A549 (cell line): ENCODE measurements around the gene ZFYVE27. TPM values are rescaled to one million over a fixed set of nuclear protein-coding genes. Genes with fewer than 3 reads are reported as not detected.

Experiments
- ATAC-seq, 2 experiments: fragments of 200-7000 bp in 1 of 2; fragments of >200 bp in 1 of 2; cut with Nextera tagmentation in 1 of 2; cut with Tn5 transposase in 1 of 2; 3 replicates each; pipeline versions ENCODE4 v1.8.0 to v1.9.1; 2018 to 2020; ENCODE audit warnings: mild to moderate bottlenecking in 1 of 2, moderate library complexity in 1 of 2
- CTCF ChIA-PET: fragments of 300-600 bp; sonication (Branson Sonifier 250); formaldehyde crosslinking; extraction: SDS; loops from one replicate; lab custom pipeline; 2021; ENCODE audit warnings: antibody characterized with exemption, inconsistent platforms; lab: Yijun Ruan, JAX
- POLR2A ChIA-PET: fragments of 350-600 bp; formaldehyde crosslinking; extraction: SDS; loops from one replicate; lab custom pipeline; 2021; ENCODE audit warnings: antibody characterized with exemption, inconsistent platforms; lab: Yijun Ruan, JAX
- DNase-seq, 2 experiments: peaks; one replicate each; pipeline versions ENCODE4 v3.0.0 to v3.0.0-alpha.2; 2011 to 2016; ENCODE audit warnings: low read depth in 1 of 2, low spot score in 1 of 2
- FAIRE-seq: peaks from 2 replicates; lab custom pipeline; 2011; peaks lifted over from hg19 to GRCh38; lab: Jason Lieb, UNC
- H3K27ac ChIP-seq, 2 experiments: fragments of >200 bp; sonication (Bioruptor Twin); formaldehyde crosslinking; 3 replicates each; pipeline ENCODE4 v1.5.1; 2016 to 2017
- H3K4me1 ChIP-seq: fragments of >200 bp; sonication (Bioruptor Twin); formaldehyde crosslinking; 3 replicates; pipeline ENCODE4 v1.6.1; 2016
- H3K4me2 ChIP-seq: fragments of >200 bp; sonication (Bioruptor Twin); formaldehyde crosslinking; 3 replicates; pipeline ENCODE4 v1.6.1; 2016
- H3K4me3 ChIP-seq: fragments of >200 bp; sonication (Bioruptor Twin); formaldehyde crosslinking; 3 replicates; pipeline ENCODE4 v1.5.1; 2016
- H3K9me3 ChIP-seq: fragments of >200 bp; sonication (Bioruptor Twin); formaldehyde crosslinking; 3 replicates; pipeline ENCODE4 v1.6.1; 2016
- EP300 ChIP-seq, 2 experiments: fragments of >200 bp; sonication (Bioruptor Twin); formaldehyde crosslinking; IDR thresholded peaks; 2 replicates in 1 of 2; 3 replicates in 1 of 2; pipeline ENCODE4 v1.6.1; 2016 to 2017
- GATA3 ChIP-seq: IDR thresholded peaks from 2 replicates; pipeline ENCODE4 v1.6.1; 2012; ENCODE audit warnings: borderline replicate concordance
- HDAC2 ChIP-seq: fragments of 200-600 bp; sonication (generic); IDR thresholded peaks from 2 replicates; pipeline ENCODE4 v1.6.1; 2016
- HOXB5 ChIP-seq: fragments of 250-450 bp; sonication (Bioruptor Pico); IDR thresholded peaks from 2 replicates; pipeline ENCODE4 v1.5.0; 2020; ENCODE audit warnings: mild to moderate bottlenecking, moderate library complexity
- JUN ChIP-seq, 2 experiments: fragments of >200 bp; sonication (Bioruptor Twin); formaldehyde crosslinking; IDR thresholded peaks; 2 replicates in 1 of 2; 3 replicates in 1 of 2; pipeline ENCODE4 v1.6.1; 2016 to 2017
- JUNB ChIP-seq: fragments of >200 bp; sonication (Bioruptor Twin); formaldehyde crosslinking; IDR thresholded peaks from 2 replicates; pipeline ENCODE4 v1.6.1; 2016
- KDM1A ChIP-seq: fragments of 200-600 bp; sonication (generic); IDR thresholded peaks from 2 replicates; pipeline ENCODE4 v1.6.1; 2016; ENCODE audit warnings: low read depth, mild to moderate bottlenecking
- MAZ ChIP-seq: fragments of 150-350 bp; IDR thresholded peaks from 2 replicates; pipeline ENCODE4 v1.6.1; 2014; ENCODE audit warnings: antibody characterized with exemption, low read depth, low read length, borderline replicate concordance
- MYC ChIP-seq: IDR thresholded peaks from 2 replicates; pipeline ENCODE4 v1.6.1; 2012; ENCODE audit warnings: mild to moderate bottlenecking, inconsistent platforms, low read length, improper control_type of control experiment, borderline replicate concordance
- NPAS2 ChIP-seq: fragments of 250-450 bp; sonication (Bioruptor Pico); IDR thresholded peaks from 2 replicates; pipeline ENCODE4 v1.8.0; 2022; ENCODE audit warnings: mild to moderate bottlenecking, moderate library complexity, borderline replicate concordance
- POLR2A ChIP-seq: IDR thresholded peaks from 2 replicates; pipeline ENCODE4 v1.6.1; 2012; ENCODE audit warnings: mild to moderate bottlenecking, low read length
- RCOR1 ChIP-seq: fragments of 150-350 bp; IDR thresholded peaks from 2 replicates; pipeline ENCODE4 v1.6.1; 2014; ENCODE audit warnings: antibody characterized with exemption, low read length, low read depth
- RNF2 ChIP-seq: fragments of 200-600 bp; sonication (generic); IDR thresholded peaks from 2 replicates; pipeline ENCODE4 v1.6.1; 2016; ENCODE audit warnings: low read depth, mild to moderate bottlenecking, antibody characterized with exemption, moderate library complexity, borderline replicate concordance
- SMC3 ChIP-seq: fragments of >200 bp; sonication (Bioruptor Twin); formaldehyde crosslinking; IDR thresholded peaks from 3 replicates; pipeline ENCODE4 v1.6.1; 2018; ENCODE audit warnings: inconsistent platforms
- TFCP2L1 ChIP-seq: fragments of 250-450 bp; sonication (Bioruptor Pico); IDR thresholded peaks from 2 replicates; pipeline ENCODE4 v1.5.0; 2021; ENCODE audit warnings: mild to moderate bottlenecking
- ZC3H11A ChIP-seq: fragments of 450-650 bp; IDR thresholded peaks from 2 replicates; pipeline ENCODE4 v1.6.1; 2014; ENCODE audit warnings: antibody characterized with exemption, mild to moderate bottlenecking
- WGBS: methylation state at CpG from one replicate; pipeline ENCODE4 v1.1.6; 2017; ENCODE audit errors: missing lambda C conversion rate; 5-methylcytosine and 5-hydroxymethylcytosine counted together
- polyA plus RNA-seq, 4 experiments: library from polyadenylated mRNA; depleted of rRNA in 3 of 4; stranded (reverse); fragments of >200 nt; fragmentation: RNase III in 1 of 4; extraction: RNeasy Plus Mini Kit Qiagen cat#74134 plus additional on column Dnase treatment in 1 of 4; gene quantifications; 2 replicates in 3 of 4; 3 replicates in 1 of 4; pipeline ENCODE4 v1.2.3, GENCODE V29; 2011 to 2017
- TF ChIP-seq, protein P1 (sequence below): IDR thresholded peaks from 2 replicates; pipeline ENCODE4 v1.6.1; 2012
- TF ChIP-seq, protein P2 (sequence below): fragments of >200 bp; sonication (Bioruptor Twin); formaldehyde crosslinking; IDR thresholded peaks from 3 replicates; pipeline ENCODE4 v1.6.1; 2016
- TF ChIP-seq, protein P3 (sequence below): fragments of 250-450 bp; sonication (Bioruptor Pico); IDR thresholded peaks from 2 replicates; pipeline ENCODE4 v1.5.0; 2020; ENCODE audit warnings: low read depth, mild to moderate bottlenecking, moderate library complexity
- TF ChIP-seq, protein P4 (sequence below): fragments of >200 bp; sonication (Bioruptor Twin); formaldehyde crosslinking; IDR thresholded peaks from 2 replicates; pipeline ENCODE4 v1.6.1; 2016
- TF ChIP-seq, protein P5 (sequence below): fragments of >200 bp; sonication (Bioruptor Twin); formaldehyde crosslinking; IDR thresholded peaks from 3 replicates; pipeline ENCODE4 v1.5.1; 2016
- TF ChIP-seq, protein P6 (sequence below): IDR thresholded peaks from 2 replicates; pipeline ENCODE4 v1.6.1; 2012
- TF ChIP-seq, protein P7 (sequence below): fragments of 450-650 bp; IDR thresholded peaks from 2 replicates; pipeline ENCODE4 v1.6.1; 2014; ENCODE audit warnings: antibody characterized with exemption
- TF ChIP-seq, protein P8 (sequence below): IDR thresholded peaks from 2 replicates; pipeline ENCODE4 v1.6.1; 2012; ENCODE audit warnings: low read depth, borderline replicate concordance

ZFYVE27 gene
- polyA plus RNA-seq, 2 of the 4 experiments (the other 2 are of a cell fraction), result 17.1 to 20.1 TPM

DNA sequence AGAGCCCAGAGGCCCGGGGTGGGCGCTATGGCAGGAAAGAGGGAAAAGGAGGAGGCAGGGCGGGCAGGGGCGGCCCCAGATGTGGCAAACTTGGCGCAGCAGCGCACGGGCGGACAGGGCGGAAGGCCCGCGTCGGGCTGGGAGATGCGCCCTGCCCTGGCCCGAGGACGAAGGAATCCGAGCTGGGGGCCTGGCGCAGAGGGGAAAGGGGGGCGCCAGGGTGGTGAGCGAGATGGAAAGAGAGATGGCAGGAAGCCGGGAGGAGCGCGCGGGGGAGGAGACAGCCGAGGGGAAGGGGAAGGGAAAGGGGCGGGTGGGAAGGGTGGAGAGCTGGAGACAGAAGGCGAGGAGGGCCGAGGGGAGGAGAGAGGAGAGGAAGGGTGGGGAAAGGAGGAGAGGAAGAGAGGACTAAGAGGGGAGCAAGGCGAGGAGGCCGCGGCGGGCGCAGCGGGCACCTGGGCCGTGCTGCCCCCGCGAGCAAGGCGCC is 23.5 kb upstream of the ZFYVE27 start, which contains the start of gene MARVELD1:
Gene MARVELD1 (plus strand): TSS at position 392 of the 487 bp plus-strand sequence. CDS start 147 bp downstream, outside the sequence.
- H3K9me3 ChIP-seq, result no peaks in the 10 kb centered on the region
- H3K4me1 ChIP-seq, result peaks cover 43% of the 10 kb centered on the region
- WGBS, result 5% methylated on average over 32 of the region's 37 CpGs
- peak within 1 kb of the TSS; percentile 68 for H3K4me3 ChIP-seq
- POLR2A ChIA-PET, result interaction anchor here (0.6 to 4.1 kb wide), 12 partner anchors 9 to 36 kb away, joined by 3 to 53 read pairs (median 7); partner anchors contain the start of genes AVPI1 and ZFYVE27
- peak; percentile 53 to 66 for ATAC-seq
- CTCF ChIA-PET, result interaction anchor here (1.0 to 36.9 kb wide), 7 partner anchors 3 to 156 kb away, joined by 3 to 1127 read pairs (median 7); partner anchors contain the start of genes AVPI1, MARVELD1 and ZFYVE27
- peak within 1 kb of the TSS; percentile 94 to 95 for H3K27ac ChIP-seq
- TF ChIP-seq, protein P1, sequence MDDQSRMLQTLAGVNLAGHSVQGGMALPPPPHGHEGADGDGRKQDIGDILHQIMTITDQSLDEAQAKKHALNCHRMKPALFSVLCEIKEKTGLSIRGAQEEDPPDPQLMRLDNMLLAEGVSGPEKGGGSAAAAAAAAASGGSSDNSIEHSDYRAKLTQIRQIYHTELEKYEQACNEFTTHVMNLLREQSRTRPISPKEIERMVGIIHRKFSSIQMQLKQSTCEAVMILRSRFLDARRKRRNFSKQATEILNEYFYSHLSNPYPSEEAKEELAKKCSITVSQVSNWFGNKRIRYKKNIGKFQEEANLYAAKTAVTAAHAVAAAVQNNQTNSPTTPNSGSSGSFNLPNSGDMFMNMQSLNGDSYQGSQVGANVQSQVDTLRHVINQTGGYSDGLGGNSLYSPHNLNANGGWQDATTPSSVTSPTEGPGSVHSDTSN, result no peak
- TF ChIP-seq JUN (IDR thresholded peaks at IDR 0.05) (peak; percentile 41 to 68; a peak in 1 of 5 replicates), JUNB (no peak), HDAC2 (no peak), KDM1A (no peak), EP300 (IDR thresholded peaks at IDR 0.05) (no peak), POLR2A (peak; percentile 92)
- TF ChIP-seq, protein P2, sequence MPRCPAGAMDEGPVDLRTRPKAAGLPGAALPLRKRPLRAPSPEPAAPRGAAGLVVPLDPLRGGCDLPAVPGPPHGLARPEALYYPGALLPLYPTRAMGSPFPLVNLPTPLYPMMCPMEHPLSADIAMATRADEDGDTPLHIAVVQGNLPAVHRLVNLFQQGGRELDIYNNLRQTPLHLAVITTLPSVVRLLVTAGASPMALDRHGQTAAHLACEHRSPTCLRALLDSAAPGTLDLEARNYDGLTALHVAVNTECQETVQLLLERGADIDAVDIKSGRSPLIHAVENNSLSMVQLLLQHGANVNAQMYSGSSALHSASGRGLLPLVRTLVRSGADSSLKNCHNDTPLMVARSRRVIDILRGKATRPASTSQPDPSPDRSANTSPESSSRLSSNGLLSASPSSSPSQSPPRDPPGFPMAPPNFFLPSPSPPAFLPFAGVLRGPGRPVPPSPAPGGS, result peak; percentile 60; the same call in 1 of the 3 replicates
- TF ChIP-seq, protein P3, sequence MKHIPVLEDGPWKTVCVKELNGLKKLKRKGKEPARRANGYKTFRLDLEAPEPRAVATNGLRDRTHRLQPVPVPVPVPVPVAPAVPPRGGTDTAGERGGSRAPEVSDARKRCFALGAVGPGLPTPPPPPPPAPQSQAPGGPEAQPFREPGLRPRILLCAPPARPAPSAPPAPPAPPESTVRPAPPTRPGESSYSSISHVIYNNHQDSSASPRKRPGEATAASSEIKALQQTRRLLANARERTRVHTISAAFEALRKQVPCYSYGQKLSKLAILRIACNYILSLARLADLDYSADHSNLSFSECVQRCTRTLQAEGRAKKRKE, result no peak
- TF ChIP-seq, all 56 proteins: peak for 3
- FAIRE-seq (no peak), DNase-seq (peak; percentile 76 to 81)
- peak within 1 kb of the TSS; percentile 96 for H3K4me2 ChIP-seq

DNA sequence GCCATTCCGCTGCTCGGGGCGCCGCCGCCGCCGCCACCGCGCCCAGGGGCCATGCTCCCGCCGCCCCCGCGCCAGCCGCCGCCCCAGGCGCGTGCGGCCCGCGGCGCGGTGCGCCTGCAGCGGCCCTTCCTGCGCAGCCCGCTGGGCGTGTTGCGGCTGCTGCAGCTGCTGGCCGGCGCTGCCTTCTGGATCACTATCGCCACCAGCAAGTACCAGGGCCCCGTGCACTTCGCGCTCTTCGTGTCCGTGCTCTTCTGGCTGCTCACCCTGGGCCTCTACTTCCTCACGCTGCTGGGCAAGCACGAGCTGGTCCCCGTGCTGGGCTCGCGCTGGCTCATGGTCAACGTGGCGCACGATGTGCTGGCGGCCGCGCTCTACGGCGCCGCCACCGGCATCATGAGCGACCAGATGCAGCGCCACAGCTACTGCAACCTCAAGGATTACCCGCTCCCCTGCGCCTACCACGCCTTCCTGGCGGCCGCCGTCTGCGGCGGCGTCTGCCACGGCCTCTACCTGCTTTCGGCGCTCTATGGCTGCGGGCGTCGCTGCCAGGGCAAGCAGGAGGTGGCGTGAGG is 23.0 kb upstream of the ZFYVE27 start:
- CTCF ChIA-PET, result interaction anchor here (1.1 to 36.9 kb wide), 5 partner anchors 3 to 155 kb away, joined by 3 to 1127 read pairs (median 1006); partner anchors contain the start of genes AVPI1, MARVELD1 and ZFYVE27
- TF ChIP-seq GATA3 (0 out of 2 replicates have a peak, but pooled peaks have one; percentile 15), SMC3 (no peak), JUN (IDR thresholded peaks at IDR 0.05) (peak; percentile 30 to 54; a peak in 4 of 5 replicates), KDM1A (no peak), RCOR1 (no peak), MYC (peak; percentile 71), MAZ (no peak), RNF2 (peak; percentile 44), HOXB5 (peak; percentile 72; the same call in 1 of the 2 replicates), ZC3H11A (no peak), NPAS2 (CRISPR knock-in tag) (peak; percentile 67), POLR2A (peak; percentile 55), TFCP2L1 (CRISPR knock-in tag) (0 out of 2 replicates have a peak, but pooled peaks have one; percentile 62)
- TF ChIP-seq, protein P2, result peak; percentile 10; the same call in 1 of the 3 replicates
- TF ChIP-seq, protein P4, sequence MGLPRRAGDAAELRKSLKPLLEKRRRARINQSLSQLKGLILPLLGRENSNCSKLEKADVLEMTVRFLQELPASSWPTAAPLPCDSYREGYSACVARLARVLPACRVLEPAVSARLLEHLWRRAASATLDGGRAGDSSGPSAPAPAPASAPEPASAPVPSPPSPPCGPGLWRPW, result no peak
- TF ChIP-seq, protein P5, sequence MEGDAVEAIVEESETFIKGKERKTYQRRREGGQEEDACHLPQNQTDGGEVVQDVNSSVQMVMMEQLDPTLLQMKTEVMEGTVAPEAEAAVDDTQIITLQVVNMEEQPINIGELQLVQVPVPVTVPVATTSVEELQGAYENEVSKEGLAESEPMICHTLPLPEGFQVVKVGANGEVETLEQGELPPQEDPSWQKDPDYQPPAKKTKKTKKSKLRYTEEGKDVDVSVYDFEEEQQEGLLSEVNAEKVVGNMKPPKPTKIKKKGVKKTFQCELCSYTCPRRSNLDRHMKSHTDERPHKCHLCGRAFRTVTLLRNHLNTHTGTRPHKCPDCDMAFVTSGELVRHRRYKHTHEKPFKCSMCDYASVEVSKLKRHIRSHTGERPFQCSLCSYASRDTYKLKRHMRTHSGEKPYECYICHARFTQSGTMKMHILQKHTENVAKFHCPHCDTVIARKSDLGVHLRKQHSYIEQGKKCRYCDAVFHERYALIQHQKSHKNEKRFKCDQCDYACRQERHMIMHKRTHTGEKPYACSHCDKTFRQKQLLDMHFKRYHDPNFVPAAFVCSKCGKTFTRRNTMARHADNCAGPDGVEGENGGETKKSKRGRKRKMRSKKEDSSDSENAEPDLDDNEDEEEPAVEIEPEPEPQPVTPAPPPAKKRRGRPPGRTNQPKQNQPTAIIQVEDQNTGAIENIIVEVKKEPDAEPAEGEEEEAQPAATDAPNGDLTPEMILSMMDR, result peak; percentile 40; the same call in 2 of the 3 replicates
- TF ChIP-seq, protein P6, sequence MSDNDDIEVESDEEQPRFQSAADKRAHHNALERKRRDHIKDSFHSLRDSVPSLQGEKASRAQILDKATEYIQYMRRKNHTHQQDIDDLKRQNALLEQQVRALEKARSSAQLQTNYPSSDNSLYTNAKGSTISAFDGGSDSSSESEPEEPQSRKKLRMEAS, result peak; percentile 97
- TF ChIP-seq, protein P3, result peak; percentile 72; the same call in 1 of the 2 replicates
- TF ChIP-seq, protein P7, sequence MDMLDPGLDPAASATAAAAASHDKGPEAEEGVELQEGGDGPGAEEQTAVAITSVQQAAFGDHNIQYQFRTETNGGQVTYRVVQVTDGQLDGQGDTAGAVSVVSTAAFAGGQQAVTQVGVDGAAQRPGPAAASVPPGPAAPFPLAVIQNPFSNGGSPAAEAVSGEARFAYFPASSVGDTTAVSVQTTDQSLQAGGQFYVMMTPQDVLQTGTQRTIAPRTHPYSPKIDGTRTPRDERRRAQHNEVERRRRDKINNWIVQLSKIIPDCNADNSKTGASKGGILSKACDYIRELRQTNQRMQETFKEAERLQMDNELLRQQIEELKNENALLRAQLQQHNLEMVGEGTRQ, result 0 out of 2 replicates have a peak, but pooled peaks have one; percentile 4
- TF ChIP-seq, protein P8, sequence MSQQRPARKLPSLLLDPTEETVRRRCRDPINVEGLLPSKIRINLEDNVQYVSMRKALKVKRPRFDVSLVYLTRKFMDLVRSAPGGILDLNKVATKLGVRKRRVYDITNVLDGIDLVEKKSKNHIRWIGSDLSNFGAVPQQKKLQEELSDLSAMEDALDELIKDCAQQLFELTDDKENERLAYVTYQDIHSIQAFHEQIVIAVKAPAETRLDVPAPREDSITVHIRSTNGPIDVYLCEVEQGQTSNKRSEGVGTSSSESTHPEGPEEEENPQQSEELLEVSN, result peak; percentile 92
- TF ChIP-seq, all 56 proteins: peak for 14
- POLR2A ChIA-PET, result interaction anchor here (0.6 to 4.1 kb wide), 12 partner anchors 10 to 37 kb away, joined by 3 to 53 read pairs (median 7); partner anchors contain the start of genes AVPI1 and ZFYVE27
- H3K4me1 ChIP-seq, result peaks cover 47% of the 10 kb centered on the region
- peak overlapping the region; percentile 68 for H3K4me3 ChIP-seq
- ATAC-seq (peak; percentile 77 to 78), FAIRE-seq (no peak), DNase-seq (peak; percentile 82 to 88)
- peak overlapping the region; percentile 96 for H3K4me2 ChIP-seq
- H3K27ac ChIP-seq, result peak overlapping the region; percentile 94 to 95
- WGBS, result 3% methylated on average over 17 of the region's 69 CpGs
- no peaks in the 10 kb centered on the region for H3K9me3 ChIP-seq
